Uterus (tissue), 2 donors: ENCODE results near the gene C5orf47.

Source experiments
- POLR2A ChIP-seq, 2 donors: fragments of 450-650 bp; IDR thresholded peaks; one replicate each; pipeline ENCODE4 v1.6.1; 2016; ENCODE audit warnings: antibody characterized with exemption in 2 of 2, mild to moderate bottlenecking in 1 of 2, moderate library complexity in 1 of 2
- TF ChIP-seq, protein P1 (sequence below), 4 experiments: fragments of 200-600 bp in 2 of 4; fragments of 450-650 bp in 2 of 4; sonication (generic) in 2 of 4; IDR thresholded peaks; one replicate each; pipeline ENCODE4 v1.5.1; 2016 to 2019; ENCODE audit warnings: antibody characterized with exemption in 4 of 4, mild to moderate bottlenecking in 2 of 4, moderate library complexity in 1 of 4

- TF ChIP-seq, protein P1, sequence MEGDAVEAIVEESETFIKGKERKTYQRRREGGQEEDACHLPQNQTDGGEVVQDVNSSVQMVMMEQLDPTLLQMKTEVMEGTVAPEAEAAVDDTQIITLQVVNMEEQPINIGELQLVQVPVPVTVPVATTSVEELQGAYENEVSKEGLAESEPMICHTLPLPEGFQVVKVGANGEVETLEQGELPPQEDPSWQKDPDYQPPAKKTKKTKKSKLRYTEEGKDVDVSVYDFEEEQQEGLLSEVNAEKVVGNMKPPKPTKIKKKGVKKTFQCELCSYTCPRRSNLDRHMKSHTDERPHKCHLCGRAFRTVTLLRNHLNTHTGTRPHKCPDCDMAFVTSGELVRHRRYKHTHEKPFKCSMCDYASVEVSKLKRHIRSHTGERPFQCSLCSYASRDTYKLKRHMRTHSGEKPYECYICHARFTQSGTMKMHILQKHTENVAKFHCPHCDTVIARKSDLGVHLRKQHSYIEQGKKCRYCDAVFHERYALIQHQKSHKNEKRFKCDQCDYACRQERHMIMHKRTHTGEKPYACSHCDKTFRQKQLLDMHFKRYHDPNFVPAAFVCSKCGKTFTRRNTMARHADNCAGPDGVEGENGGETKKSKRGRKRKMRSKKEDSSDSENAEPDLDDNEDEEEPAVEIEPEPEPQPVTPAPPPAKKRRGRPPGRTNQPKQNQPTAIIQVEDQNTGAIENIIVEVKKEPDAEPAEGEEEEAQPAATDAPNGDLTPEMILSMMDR (IDR thresholded peaks at IDR 0.05), result no peak
- TF ChIP-seq POLR2A (IDR thresholded peaks at IDR 0.05), result no peak
These were observed 17.2 kb upstream of the C5orf47 start for GRCh38 chr5:173971681-173972345.
